ENCODE measurements around the gene MYO5C.
A peak's percentile ranks its signal among the peaks of the same experiment; 100 is the strongest.

The MYO5C gene

DNA sequence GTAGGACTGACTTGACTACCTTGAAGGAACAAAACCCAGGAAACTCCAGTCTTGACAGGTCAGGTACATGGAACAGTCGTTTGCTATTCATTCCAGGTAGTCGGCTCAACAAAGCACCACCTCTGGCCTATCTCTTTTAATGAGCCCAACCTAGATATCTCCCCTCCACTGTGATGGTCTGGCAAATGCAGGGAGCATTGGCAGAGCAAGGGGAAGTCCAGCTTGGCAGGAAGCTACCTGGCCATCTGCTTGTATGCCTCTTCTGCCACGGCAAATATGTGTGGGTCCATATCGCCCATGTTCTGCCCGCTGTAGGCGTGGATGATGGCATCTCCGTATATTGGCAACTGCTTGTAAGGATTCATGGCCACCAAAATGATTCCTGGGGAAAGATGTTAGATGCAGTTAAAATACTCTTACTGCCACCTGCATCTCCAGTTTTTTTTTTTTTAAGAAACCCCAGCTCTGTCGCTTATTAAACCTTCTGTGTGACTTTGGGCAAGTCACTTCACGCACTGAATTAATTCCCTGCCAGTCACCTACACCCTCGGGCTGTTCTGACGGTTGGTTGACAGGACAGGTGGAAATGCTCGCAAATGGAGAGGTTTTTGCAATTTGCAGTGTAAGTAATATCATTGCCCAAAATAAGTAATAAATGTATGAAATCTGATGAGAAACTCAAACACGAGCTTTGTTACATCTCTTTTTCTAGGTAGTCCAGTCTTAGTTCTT, 16.8 kb downstream of the MYO5C start:
- no peak for DNase-seq

DNA sequence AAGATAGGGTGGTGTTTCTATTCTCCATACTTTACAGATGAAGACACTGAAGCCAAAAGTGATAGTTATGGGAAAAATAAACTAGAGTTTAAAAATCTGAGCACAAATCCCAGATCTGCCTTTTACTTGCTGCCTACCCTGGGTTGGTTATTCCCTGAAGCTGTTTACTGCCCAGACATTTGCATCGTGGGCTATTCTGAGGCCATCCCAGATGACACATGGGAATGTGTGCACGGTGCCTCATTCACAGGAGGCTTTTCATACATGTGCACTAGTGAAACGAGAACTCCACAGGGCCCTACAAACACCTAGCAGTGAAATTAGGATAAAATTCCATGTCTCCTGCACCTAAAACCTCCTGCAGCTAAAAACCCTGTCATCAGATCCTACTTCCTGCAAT, 17.5 kb downstream of the MYO5C start:
- DNase-seq: no peak

DNA sequence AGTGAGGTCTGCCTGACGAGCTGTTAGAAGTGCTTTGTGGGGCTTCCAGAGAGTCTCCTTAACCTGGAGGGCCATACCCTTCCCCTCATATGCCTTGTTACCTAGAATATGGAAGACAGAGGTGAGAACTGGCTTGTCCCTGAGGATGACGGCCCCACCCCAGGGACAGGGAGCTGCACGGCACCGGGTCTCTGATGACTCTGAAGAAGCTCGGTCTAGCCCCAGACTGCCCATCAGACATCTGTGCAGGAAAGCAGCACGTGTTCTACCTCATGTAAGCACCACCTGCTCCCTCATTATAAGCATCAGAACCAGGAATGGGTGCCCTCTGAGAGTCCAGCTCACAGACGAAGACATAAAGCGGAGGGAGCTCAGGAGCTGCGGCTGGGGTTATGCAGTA, 18.0 kb downstream of the MYO5C start:
- no peak for DNase-seq

GRCh38 chr15:52276256-52276770, 19.3 kb downstream of the MYO5C start:
- DNase-seq: no peak

DNA sequence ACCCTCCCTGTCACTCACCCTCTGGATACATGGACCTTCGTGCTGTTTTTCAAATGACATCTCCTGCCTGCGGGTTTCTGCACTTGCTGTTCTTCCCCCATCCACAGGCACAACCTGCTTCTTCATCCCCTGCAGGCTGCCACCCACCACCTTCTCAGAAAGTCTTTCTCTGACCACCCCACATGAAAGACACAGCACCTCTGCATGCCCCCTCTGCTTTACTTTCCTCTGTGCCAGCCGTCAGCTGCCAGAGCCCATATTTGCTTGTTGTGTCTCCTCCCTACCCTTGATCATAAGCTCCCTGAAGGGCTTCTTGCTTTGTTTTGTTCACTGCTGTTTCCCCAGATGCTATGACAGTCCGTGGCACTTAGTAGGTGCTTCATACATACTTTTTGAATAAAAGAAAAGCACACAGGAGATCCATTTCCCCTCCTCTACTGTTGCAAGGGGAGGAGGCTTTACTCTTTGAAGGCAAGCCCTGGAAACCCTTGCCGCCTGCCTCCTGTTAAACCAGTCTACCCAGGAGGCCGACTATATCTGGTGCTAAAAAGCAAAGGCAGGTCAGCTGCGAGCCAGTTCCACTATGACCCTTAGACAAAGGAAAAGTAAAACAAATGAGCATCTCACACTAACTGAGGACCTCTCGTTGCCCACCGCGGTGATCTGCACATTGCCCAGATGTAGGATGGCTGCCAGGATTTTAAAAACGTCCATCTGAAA, 31.9 kb downstream of the MYO5C start:
- no peak for DNase-seq

DNA sequence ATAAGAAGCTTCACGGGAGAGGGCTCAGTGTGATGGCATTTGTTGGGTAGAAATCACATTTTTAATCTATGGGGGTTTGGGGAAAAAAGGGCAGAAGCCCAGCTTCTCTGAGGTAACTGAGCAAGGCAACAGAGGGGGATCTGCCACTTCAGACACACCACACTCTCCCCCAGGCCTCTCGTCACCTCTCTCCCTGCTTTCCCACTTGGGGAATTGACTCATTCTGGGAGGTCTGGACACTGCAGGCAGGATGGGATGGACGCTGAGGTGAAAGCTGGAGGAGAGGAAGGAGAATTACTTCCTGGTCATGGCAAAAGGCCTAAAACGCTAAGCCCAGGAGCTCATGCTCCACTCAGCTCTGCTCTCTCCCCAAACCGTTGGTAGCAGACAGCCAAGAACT, 33.2 kb downstream of the MYO5C start:
- no peak for DNase-seq

DNA sequence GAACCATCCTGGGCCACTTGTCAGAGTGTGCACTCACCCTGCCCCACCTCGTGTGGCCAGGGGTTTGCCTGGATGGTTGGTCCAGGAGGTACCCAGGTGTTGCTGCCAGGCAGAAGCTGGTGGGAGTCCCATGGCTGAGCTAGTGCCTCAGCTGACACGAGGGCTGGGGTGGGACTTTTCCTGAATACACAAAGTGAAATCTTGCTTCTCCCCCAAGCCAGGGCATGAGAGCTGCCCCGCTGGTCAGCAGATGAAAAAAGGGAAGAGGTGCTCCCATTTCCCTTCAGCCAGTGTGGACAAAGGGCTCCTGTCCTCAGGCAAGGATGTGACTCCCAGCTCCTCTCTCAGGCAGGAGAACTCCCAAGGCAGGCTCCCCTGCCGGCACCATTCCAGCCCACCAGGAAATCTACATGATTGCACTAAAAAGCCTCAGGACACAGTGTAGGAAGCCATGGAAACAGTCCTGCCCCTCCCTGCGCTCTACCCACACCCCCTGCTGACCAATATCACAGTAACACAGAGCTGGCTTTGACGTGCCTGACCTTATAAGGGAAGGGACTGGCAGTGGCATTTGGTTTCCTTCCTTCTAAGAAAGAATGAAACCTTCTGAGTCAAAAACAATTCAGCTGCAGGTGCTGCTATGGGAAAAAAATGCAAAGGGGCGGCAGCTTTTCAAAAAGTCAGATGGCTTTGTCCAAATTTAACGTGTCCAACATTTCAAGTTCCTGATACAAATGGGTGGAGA, 33.9 kb downstream of the MYO5C start:
- DNase-seq: peak; percentile 31

- DNase-seq: no peak
Measured at GRCh38 chr15:52261026-52261425, 34.6 kb downstream of the MYO5C start.

DNA sequence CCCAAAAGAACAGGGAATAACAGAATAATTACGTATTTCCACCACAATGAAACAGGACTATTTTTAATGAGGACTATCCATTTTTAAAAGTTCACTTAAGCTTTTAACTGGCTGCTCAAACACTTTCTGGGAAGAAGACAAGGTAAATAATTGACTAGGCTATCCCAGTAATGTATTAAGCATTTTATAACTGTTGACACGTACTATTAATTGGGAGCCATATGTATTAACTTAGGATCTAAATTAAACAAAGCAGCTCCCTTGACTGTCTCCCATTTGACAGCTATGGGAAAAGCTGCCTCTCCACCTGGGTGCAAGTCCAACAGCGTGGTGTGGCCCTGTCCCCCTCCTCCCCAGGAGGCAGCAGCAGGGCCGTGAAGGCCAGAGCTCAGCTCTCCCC, 36.1 kb downstream of the MYO5C start:
- DNase-seq: no peak

GRCh38 chr15:52258461-52258860, 37.1 kb downstream of the MYO5C start:
- DNase-seq: no peak

DNA sequence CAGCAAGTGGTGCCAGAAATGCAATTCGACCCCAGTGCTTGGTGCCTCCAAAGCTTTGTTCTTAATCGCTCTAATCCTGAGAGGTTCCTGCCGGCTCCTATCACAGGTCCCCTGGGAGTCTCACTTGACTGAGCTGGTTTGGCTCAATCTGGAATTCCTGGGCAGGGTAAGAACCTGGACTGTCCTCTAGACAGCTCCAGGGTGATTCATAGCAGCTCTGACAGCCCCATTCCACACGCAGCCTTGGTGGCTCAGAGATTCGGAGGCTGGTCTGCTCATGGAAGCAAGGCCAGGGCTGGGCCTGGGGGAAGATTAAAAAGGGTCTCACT, 37.9 kb downstream of the MYO5C start:
- no peak for DNase-seq

- DNase-seq: no peak
Measured at GRCh38 chr15:52256930-52257733, 38.5 kb downstream of the MYO5C start.

- peak; percentile 79 for DNase-seq
Measured at GRCh38 chr15:52256366-52256765, 39.2 kb downstream of the MYO5C start.

DNA sequence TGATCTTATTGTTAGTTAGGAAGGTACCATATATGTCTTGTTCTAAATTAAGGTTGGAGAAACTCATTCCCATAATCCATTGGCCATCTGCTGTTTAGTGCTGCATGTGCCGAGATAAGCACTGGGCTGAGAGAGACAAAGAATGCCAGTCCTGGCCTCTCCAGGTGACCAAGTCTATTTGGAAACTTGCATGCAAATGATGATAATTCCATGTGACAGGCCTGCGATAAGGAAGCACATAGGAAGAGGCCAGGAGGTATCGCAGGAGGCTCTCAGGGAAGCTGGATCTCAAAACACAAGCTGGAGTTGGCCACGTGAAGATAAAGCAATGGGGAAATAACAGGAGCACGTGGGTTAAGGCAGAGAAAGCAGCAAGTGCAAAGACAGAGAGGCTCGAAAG, 39.7 kb downstream of the MYO5C start:
- DNase-seq: no peak

DNA sequence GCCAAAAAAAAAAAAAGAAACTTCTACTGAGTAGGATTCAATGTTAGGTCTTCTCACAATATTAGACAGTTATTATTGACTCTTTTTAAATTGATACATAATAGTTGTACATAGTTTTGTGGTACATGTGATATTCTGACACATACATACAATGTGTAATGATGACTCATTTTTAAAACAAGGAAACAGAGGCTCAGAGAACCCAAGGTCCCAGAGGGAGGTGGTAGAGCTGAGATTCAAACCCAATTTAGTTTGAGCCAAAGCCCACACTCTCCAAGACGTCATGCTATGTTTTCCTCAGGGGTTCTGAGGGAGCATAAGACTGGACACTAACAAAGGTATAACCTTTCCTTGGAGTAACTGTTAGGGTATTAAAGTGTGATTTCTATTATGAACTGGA, 40.6 kb downstream of the MYO5C start:
- DNase-seq: no peak

- no peak for DNase-seq
Measured at GRCh38 chr15:52254391-52254790, 41.2 kb downstream of the MYO5C start.

GRCh38 chr15:52252781-52253180, 42.8 kb downstream of the MYO5C start:
- no peak for DNase-seq

DNA sequence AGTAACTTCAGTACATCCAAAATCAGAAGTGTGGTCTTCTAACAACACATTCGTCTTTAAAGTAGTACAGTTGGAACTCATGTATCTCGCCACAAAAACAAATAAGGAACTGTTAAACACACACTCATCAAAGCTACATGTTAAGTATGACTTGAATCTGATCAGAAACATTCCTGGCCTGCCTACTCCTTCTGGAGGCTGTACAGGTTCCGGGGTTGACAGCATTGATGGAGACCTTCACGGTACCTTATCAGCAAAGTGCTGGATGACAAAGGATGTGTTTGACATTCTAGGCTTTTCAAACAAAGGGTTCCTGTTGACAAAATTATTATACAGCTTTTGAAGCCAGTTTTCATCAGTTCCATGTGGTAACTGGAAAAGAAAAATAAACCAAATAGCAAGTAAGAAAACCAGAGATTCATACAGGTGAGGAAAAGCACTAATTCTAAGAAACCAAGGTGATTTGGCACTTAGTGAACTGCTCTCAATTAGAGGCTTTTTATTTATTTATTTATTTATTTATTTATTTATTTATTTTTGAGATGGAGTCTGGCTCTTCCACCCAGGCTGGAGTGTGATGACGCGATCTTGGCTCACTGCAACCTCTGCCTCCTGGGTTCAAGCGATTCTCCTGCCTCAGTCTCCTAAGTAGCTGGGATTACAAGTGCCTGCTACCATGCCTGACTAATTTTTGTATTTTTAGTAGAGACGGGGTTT, 44.3 kb downstream of the MYO5C start:
- no peak for DNase-seq

DNA sequence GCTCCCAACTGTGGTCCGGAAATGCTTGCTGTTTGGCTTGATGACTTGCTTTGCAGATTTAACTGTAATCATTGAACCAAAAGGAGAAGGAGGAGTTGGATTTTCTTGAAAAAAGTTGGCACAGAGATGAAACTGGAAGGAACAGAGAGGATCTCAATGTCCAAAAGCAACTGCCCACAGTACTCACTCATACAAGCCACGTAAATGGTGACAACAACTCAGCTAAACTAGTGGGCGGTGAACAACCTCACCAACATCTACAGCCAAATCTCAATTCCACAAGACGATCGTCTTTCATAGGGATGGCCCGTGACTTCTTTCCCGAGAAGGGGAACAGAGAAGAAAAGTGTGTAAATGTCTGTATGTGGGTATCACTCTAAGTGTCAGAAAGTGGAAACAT, 48.1 kb downstream of the MYO5C start:
- DNase-seq: no peak

- no peak for DNase-seq
Measured at GRCh38 chr15:52246686-52247431, 48.7 kb downstream of the MYO5C start.

Measured in right kidney (tissue), 1 donor.